LNCAP (cell line): ENCODE measurements around the gene BGLAP.

Source experiments
- TF ChIP-seq, protein P1 (sequence below): fragments of 450-650 bp; IDR thresholded peaks from 2 replicates; pipeline ENCODE4 v1.5.1; 2017; ENCODE audit warnings: mild to moderate bottlenecking

The BGLAP gene

GRCh38 chr1:156247460-156248322, 5.7 kb downstream of the BGLAP start, which contains the start of gene PAQR6:
Gene PAQR6, minus strand, starts transcription at chr1:156248056. Its CDS starts 1,325 bp downstream, at chr1:156246731.
- TF ChIP-seq, protein P1, sequence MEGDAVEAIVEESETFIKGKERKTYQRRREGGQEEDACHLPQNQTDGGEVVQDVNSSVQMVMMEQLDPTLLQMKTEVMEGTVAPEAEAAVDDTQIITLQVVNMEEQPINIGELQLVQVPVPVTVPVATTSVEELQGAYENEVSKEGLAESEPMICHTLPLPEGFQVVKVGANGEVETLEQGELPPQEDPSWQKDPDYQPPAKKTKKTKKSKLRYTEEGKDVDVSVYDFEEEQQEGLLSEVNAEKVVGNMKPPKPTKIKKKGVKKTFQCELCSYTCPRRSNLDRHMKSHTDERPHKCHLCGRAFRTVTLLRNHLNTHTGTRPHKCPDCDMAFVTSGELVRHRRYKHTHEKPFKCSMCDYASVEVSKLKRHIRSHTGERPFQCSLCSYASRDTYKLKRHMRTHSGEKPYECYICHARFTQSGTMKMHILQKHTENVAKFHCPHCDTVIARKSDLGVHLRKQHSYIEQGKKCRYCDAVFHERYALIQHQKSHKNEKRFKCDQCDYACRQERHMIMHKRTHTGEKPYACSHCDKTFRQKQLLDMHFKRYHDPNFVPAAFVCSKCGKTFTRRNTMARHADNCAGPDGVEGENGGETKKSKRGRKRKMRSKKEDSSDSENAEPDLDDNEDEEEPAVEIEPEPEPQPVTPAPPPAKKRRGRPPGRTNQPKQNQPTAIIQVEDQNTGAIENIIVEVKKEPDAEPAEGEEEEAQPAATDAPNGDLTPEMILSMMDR, result no peak

DNA sequence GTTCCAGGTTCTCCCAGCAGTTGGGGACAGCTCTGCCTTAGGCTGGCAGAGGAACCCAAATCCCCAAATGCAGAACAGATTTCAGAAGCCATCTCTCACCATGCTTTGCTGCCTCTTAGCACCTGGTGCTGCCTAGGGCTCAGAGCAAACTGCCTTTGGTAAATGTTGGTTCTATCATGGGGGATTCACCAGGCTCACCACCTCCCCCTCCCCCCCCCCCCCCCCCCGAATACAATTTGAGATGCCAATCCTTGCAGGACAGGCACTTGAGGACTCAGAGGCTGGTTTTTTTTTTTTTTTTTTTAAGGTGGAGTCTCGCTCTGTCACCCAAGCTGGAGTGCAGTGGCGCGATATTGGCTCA, 6.3 kb downstream of the BGLAP start:
- TF ChIP-seq, protein P1, result no peak

DNA sequence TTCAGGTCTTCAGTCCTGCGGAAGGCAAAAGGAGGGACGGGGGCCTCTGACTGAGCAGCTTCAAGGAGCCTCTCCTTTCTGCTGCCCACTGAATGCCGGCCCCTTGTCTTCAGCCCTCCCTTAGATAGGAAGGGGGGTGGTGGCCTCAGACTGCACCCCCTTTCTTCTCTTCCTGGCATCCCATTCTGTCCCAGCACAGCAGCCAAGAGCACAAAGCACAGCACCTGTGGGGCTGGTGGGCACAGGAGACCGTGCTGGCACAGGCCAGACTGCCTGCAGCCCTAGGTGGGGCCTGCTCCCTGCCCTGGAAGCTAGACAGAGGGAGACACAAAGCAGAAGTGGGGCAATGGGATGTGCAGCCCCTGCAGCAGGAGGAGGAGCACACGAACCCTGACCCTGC, 7.6 kb downstream of the BGLAP start:
- TF ChIP-seq, protein P1, result no peak

- TF ChIP-seq, protein P1, result no peak
Observed at GRCh38 chr1:156251527-156251926, 9.5 kb downstream of the BGLAP start.

GRCh38 chr1:156253634-156254033, 11.7 kb downstream of the BGLAP start:
- TF ChIP-seq, protein P1, result no peak

GRCh38 chr1:156257711-156258110, 15.7 kb downstream of the BGLAP start:
- TF ChIP-seq, protein P1, result no peak

GRCh38 chr1:156258859-156259258, 16.9 kb downstream of the BGLAP start:
- TF ChIP-seq, protein P1, result no peak
